ENCODE data around the gene DOK7.

The DOK7 gene

GRCh38 chr4:3466691-3467600 lies 3.8 kb downstream of the DOK7 start:
- no peak for TF ChIP-seq Cebpa-rat (IDR thresholded peaks at IDR 0.05)
- no peak overlapping the region for H3K9ac ChIP-seq
- peaks cover 49% of the 10 kb centered on the region for H3K4me1 ChIP-seq
- no peaks in the 10 kb centered on the region for H3K9me3 ChIP-seq
- no peak overlapping the region for H3K4me2 ChIP-seq
- no peak overlapping the region for H3K27ac ChIP-seq
- no peaks in the 10 kb centered on the region for H4K20me1 ChIP-seq
- H3K27me3 ChIP-seq: peaks cover 33% of the 10 kb centered on the region
- no peak overlapping the region for H3K4me3 ChIP-seq
- H3K36me3 ChIP-seq: no peaks in the 10 kb centered on the region

GRCh38 chr4:3467601-3468031 lies 4.5 kb downstream of the DOK7 start:
- no peaks in the 10 kb centered on the region for H4K20me1 ChIP-seq
- H3K27ac ChIP-seq: no peak overlapping the region
- no peak for TF ChIP-seq Cebpa-rat (IDR thresholded peaks at IDR 0.05)
- H3K4me3 ChIP-seq: no peak overlapping the region
- H3K4me1 ChIP-seq: peaks cover 49% of the 10 kb centered on the region
- no peak overlapping the region for H3K9ac ChIP-seq
- peaks cover 26% of the 10 kb centered on the region for H3K27me3 ChIP-seq
- no peak overlapping the region for H3K4me2 ChIP-seq
- no peaks in the 10 kb centered on the region for H3K9me3 ChIP-seq
- H3K36me3 ChIP-seq: no peaks in the 10 kb centered on the region

GRCh38 chr4:3468154-3468553 lies 5.0 kb downstream of the DOK7 start:
- no peak for TF ChIP-seq Cebpa-rat (IDR thresholded peaks at IDR 0.05)
- Histone ChIP-seq H3K4me3 (no peak overlapping the region), H3K9me3 (no peaks in the 10 kb centered on the region), H3K9ac (no peak overlapping the region), H4K20me1 (no peaks in the 10 kb centered on the region), H3K4me1 (peaks cover 49% of the 10 kb centered on the region), H3K27me3 (peaks cover 24% of the 10 kb centered on the region), H3K36me3 (no peaks in the 10 kb centered on the region), H3K4me2 (no peak overlapping the region), H3K27ac (no peak overlapping the region)

DNA sequence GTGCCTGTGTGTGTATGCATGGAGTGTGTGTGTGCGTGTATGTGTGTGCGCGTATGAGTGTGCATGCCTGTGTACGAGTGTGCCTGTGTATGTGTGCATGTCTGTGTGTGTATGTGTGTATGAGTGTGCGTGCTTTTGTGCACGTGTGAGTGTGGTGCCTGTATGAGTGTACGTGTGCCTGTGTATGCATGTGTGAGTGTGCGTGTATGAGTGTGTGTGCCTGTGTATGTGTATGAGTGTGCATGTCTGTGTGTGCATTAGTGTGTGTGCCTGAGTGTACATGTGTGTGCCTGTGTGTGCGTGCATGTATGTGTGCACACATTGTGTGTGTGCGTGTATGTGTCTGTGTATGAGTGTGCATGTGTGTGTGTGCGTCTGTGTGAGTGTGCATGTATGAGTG lies 5.7 kb downstream of the DOK7 start:
- no peak overlapping the region for H3K27ac ChIP-seq
- no peaks in the 10 kb centered on the region for H3K9me3 ChIP-seq
- H3K4me1 ChIP-seq: peaks cover 49% of the 10 kb centered on the region
- no peaks in the 10 kb centered on the region for H3K36me3 ChIP-seq
- peaks cover 20% of the 10 kb centered on the region for H3K27me3 ChIP-seq
- no peak overlapping the region for H3K9ac ChIP-seq
- no peak overlapping the region for H3K4me2 ChIP-seq
- no peak overlapping the region for H3K4me3 ChIP-seq
- no peaks in the 10 kb centered on the region for H4K20me1 ChIP-seq
- no peak for TF ChIP-seq Cebpa-rat (IDR thresholded peaks at IDR 0.05)

DNA sequence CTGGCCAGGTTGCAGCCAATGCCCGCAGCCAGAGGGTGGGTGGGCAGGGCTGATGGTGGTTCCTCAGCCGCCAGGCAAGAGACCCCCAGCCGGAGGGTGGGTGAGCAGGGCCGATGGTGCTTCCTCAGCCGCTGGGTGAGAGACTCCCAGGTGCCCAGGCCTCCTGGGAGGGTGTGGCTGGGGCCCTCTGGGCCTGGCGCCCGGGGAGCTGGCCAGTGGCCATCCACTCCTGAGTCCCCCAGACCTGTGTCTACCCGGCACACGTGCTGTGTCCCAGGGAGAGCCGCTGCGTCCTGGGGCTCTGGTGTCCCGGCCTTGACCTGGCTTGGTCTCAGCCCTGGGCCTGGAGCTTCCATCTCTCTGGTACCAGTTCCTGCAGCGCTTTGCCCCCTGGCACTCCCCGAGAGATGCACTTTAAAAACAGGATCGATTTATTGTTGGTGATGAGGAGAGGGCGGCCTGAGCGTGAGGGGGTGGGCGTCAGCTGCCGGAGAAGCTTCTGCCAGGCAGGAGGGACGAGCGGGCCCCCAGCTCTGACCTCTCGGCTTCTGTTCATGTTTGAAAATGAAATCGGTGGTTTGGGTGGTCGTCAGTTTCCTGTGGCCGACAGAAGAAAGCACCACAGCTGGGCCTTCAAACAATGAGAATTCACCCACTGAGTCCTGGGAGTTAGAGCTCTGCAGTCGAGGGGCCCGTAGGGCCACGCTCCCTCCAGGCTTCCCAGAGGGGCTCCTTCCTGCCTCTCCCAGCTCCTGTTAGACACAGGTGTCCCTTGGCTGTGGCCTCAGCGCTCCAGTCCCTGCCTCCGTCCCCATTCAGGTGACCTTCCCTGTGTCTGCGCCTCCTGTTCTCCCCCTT lies 6.5 kb downstream of the DOK7 start:
- Histone ChIP-seq H3K27ac (no peak overlapping the region), H3K9me3 (no peaks in the 10 kb centered on the region), H4K20me1 (no peaks in the 10 kb centered on the region), H3K27me3 (peaks cover 12% of the 10 kb centered on the region), H3K36me3 (no peaks in the 10 kb centered on the region), H3K4me1 (peaks cover 41% of the 10 kb centered on the region), H3K4me3 (no peak overlapping the region), H3K9ac (no peak overlapping the region), H3K4me2 (no peak overlapping the region)
- TF ChIP-seq Cebpa-rat (IDR thresholded peaks at IDR 0.05): no peak

DNA sequence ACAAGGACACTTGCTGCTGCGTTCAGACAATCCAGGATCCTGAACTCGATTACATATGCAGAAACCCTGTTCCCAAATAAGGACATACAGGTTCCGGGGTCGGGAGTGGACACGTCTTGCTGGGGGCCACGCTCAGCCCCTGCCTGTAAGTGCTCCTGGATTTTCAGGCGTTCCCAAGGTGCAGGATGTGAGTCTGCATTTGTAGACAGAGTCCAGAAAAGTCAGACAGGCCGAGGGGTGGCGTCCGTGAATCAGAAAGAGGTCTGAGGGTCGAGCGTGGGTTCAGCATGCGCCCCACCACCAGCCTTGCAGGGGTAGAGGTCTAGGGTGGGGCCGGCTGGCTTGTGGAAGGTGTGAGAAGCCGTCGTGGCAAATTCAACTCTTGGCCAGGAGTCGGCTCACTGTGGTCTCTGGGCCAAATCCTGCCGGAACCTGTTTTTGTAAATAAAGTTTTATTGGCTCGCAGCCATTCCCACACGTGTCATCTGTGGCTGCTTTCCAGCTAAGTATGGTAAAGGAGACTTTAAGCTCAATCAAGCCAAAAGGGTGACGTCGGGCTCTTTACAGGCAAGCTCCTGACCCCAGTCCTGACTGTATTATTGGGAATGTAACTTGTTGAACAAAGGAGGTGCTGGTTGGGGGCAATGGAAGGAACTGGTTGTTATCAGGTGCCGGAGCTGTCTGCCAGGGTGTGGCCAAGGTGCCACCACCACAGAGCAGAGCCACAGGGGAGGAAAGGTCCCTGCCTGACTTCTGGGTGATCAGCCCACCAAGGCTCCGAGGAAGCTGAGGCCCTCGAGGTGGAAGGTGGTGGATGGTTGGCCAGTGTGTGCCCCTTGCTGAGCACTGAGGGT lies 7.4 kb downstream of the DOK7 start:
- Histone ChIP-seq H3K9ac (no peak overlapping the region), H3K9me3 (no peaks in the 10 kb centered on the region), H3K36me3 (no peaks in the 10 kb centered on the region), H4K20me1 (no peaks in the 10 kb centered on the region), H3K27ac (no peak overlapping the region), H3K4me1 (peaks cover 32% of the 10 kb centered on the region), H3K4me2 (no peak overlapping the region), H3K4me3 (no peak overlapping the region), H3K27me3 (peaks cover 3% of the 10 kb centered on the region)
- TF ChIP-seq Cebpa-rat (IDR thresholded peaks at IDR 0.05): no peak

- Histone ChIP-seq H3K27me3 (0 out of 2 replicates have a peak, but pooled peaks cover under 1% of the 10 kb centered on the region), H3K4me1 (peaks cover 25% of the 10 kb centered on the region), H3K36me3 (no peaks in the 10 kb centered on the region), H4K20me1 (no peaks in the 10 kb centered on the region), H3K9me3 (no peaks in the 10 kb centered on the region), H3K27ac (no peak overlapping the region), H3K4me3 (no peak overlapping the region), H3K4me2 (no peak overlapping the region), H3K9ac (no peak overlapping the region)
- no peak for TF ChIP-seq Cebpa-rat (IDR thresholded peaks at IDR 0.05)
Measured at GRCh38 chr4:3471098-3471760, 8.1 kb downstream of the DOK7 start.

- Histone ChIP-seq H3K9me3 (no peaks in the 10 kb centered on the region), H3K9ac (no peak overlapping the region), H3K4me3 (no peak overlapping the region), H3K4me2 (peak overlapping the region; percentile 45; the same call in 1 of the 2 replicates), H4K20me1 (no peaks in the 10 kb centered on the region), H3K4me1 (peaks cover 26% of the 10 kb centered on the region), H3K27ac (no peak overlapping the region), H3K36me3 (no peaks in the 10 kb centered on the region), H3K27me3 (peaks cover 7% of the 10 kb centered on the region; the same call in 1 of the 2 replicates)
- no peak for TF ChIP-seq Cebpa-rat (IDR thresholded peaks at IDR 0.05)
Measured at GRCh38 chr4:3471886-3472285, 8.8 kb downstream of the DOK7 start.

Data from BLaER1 (cell line).